DMS79 treated with DMSO at 0.1 percent for 48 hours (cell line): ENCODE results near the gene SLC35A5.

Experiments used
- DNase-seq: peaks from one replicate; lab custom pipeline; 2025; lab: John Stamatoyannopoulos, UW

Gene SLC35A5

DNA sequence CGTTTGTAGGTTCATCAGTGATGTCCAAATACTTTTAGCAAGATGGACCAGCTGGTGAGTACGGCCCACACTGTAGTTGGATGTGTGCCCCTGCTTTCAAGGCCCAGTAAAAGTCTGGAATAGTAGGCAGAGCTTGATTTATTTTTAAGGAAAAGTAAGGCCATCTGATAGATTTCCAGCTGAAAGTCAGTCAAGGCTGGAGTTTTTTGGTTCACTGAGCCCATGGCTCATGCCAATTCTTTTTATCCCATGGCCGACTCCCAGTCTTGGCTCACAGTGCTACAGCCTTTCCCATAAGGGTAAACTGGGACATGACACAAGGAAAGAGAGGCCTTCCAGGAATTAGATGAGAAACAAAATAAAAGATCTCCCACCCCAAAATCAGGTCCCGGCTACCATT lies 65.6 kb downstream of the SLC35A5 start:
- DNase-seq, result no peak

DNA sequence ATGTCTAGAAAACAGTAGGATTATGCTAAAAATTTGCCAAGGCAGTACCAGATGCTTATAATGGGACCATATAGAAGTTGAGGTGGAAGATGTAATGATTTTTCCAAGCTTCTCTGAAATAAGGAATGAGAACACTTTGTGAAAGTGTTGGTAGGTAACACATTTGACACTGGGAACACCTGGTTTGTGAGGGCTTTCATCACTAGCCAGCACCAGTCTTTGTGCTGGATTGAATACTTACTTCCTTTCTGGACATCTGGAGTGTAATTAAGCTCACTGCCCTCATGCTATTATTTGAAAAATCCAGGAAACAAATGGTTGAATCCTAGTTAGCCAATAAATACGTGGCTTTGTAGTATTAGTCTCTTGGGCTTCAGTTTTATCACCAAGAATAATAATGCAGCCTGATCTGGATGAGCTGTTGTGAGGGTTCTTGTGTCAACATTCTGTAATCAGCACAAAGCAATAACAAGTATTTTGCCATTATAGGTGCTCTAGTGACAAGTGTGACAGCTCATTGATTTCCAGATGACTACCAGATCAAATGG lies 66.1 kb downstream of the SLC35A5 start:
- no peak for DNase-seq

DNA sequence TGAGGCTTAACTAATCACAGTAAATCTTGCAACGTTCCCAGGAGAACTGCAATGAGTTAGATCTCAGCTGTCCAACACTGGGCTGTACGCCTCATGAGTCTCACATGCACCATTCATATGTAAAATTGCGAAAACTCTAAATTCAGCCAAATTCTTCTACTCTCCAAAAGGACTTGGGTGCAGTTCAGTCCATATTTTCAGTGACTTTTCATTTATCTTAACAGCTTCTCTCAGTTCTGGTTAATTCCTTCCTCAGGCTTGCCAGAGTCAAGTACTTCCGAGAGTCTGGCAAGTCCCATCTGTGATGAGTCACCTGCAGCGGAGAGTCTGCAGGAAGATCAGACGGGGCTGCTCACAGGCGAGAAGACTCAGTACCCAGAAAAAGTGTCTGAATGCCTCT lies 67.6 kb downstream of the SLC35A5 start:
- DNase-seq, result no peak

DNA sequence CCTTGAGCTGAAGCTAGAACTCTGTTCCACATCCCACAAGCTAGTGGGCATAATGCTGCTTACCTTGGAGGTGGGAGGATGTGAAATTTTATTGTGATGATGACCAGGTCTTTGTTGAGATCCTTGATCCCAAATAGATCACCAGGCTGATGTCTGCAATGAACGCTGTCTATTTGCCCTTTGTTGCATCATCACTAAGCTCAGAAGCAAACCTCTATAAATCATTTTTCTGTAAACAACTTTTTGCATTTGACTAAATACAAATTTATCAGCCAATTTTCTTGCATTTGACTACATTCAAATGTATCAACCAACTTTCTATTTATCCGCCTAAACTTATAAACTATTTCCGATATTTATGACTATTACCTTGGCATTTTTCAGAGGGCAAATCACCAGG lies 69.4 kb downstream of the SLC35A5 start:
- no peak for DNase-seq

DNA sequence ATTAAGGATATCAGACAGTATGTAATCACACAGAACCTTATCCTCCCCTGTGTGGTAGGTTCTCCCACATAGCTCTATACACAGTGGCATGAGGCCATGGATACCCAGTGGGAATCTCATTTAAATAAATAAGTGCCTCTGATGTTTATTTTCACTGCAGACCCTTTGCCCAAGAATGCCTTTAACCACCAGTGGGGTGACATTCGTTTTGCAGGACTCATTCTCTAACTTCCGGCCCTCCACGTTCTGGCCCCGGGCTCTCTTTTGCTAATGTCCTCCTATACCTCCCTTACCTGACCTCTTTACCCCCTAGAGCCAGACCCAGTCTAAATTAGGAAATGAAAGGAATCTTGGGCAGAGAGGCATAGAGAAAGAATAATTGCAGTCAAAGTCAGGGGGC lies 70.8 kb downstream of the SLC35A5 start:
- no peak for DNase-seq

DNA sequence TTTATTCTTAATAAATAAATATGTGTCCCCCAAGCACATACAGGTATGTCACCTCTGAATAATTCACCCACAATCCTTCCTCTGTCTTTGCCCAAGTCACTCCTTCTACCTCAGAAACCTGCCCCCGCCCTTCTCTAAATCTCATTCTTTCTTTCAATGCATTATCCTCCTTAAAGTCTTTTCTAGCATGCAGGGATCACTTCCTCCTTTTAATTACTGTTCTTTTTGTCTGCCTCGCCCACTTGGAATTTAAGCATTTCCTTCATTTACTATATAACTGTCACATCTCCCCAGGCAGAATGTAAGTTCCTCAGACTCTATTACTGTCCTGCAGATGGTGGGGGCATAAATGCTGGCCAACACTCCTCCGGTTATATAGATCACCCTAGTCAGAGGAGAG lies 71.3 kb downstream of the SLC35A5 start:
- no peak for DNase-seq

DNA sequence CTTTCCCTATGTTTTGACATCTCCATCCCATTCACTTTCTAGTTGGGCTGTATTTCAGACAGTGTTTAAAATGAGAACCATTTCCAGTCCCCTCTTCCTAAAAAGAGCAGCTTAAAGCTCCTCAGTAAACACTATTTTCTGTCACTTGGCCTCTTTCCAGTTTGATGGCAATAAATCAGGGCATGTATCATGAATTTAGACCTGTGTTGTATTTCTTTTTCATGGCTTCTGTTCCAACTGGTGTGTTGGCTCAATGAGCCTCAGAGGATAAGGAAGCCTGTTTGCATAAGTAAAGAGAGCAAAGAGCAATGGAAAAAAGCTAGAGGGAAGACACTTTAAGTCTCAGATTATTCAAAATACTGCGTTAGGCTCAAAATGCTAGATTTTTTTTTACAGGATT lies 71.9 kb downstream of the SLC35A5 start:
- no peak for DNase-seq

DNA sequence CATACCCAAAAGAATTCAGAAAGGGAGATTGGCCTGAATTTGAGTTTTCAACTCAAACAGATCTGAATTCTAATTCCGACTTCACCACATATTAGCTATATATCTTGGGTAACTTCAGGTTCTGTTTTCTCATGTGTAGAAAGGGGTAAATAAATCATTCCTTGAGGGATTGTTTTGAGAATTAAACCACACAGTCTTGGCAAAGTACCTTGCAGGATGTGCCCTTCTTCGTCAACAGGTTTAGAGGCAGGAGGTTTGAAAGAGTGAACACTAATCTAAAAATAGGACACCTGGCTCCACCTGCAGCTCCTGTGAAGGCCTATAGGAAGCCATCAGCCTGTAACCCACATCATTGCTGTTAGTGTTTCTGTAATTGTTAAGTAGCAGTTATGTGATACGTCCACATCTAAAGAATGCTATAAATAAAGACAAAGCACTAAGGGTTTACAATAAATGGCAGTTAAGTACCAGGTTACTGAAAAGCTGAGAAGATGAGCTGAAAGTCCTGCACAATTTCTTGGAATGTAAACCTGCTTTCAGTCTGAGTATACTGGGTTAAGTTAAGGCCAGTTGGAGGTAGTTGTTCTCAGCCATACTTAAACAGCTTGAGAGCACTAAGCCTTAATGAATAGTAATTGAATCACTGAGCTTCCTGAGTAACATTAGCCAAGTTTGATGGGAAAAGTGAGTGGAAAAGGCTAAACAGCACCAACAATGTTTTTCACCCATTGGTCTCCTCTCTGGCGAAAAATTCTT lies 73.1 kb downstream of the SLC35A5 start:
- no peak for DNase-seq
